Fibroblast of pulmonary artery (primary cell): ENCODE measurements around the gene SIGLEC11.
A peak's percentile ranks its signal among the peaks of the same experiment; 100 is the strongest.

Experiments
- DNase-seq: peaks from one replicate; pipeline ENCODE4 v3.0.0-alpha.2; 2010; ENCODE audit warnings: low read depth
- H3K4me3 ChIP-seq: replicated peaks from 2 replicates; pipeline ENCODE4 v1.5.1; 2011; ENCODE audit warnings: low read depth, mild to moderate bottlenecking, control low read depth, low read length, moderate library complexity
- TF ChIP-seq, protein P1 (sequence below): IDR thresholded peaks from 2 replicates; pipeline ENCODE4 v1.5.1; 2011; ENCODE audit warnings: mild to moderate bottlenecking, control low read depth, low read length, inconsistent platforms; ENCODE audit errors: missing control alignments

The SIGLEC11 gene

DNA sequence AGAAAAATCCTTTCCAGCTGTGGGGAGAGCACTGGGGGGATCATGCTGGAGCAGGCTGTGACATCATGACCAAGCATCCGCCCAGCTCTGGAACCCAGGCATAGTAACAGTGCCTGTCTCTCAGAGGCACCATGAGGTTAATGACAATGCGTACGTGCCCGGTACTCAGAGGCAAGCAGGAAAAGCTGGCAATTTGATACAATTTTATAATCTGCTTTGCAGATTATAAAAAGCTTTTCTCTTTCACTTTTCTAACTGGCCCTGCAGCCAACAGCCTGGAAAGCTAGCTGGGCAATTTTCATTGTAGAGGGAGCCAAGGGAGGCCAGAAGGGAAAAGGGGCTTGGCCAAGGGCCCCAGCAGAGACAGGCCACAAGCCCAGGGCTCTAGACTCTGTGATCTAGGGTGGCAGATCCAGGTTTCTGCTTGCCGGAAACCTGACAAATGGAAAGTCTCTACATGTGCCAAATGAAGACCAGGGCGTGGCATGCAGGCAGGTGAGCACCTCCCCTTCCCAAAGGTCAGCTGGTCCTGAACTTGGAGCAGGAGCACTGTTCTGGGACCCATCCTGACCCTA lies 41.5 kb upstream of the SIGLEC11 start:
- TF ChIP-seq, protein P1, sequence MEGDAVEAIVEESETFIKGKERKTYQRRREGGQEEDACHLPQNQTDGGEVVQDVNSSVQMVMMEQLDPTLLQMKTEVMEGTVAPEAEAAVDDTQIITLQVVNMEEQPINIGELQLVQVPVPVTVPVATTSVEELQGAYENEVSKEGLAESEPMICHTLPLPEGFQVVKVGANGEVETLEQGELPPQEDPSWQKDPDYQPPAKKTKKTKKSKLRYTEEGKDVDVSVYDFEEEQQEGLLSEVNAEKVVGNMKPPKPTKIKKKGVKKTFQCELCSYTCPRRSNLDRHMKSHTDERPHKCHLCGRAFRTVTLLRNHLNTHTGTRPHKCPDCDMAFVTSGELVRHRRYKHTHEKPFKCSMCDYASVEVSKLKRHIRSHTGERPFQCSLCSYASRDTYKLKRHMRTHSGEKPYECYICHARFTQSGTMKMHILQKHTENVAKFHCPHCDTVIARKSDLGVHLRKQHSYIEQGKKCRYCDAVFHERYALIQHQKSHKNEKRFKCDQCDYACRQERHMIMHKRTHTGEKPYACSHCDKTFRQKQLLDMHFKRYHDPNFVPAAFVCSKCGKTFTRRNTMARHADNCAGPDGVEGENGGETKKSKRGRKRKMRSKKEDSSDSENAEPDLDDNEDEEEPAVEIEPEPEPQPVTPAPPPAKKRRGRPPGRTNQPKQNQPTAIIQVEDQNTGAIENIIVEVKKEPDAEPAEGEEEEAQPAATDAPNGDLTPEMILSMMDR, result no peak

DNA sequence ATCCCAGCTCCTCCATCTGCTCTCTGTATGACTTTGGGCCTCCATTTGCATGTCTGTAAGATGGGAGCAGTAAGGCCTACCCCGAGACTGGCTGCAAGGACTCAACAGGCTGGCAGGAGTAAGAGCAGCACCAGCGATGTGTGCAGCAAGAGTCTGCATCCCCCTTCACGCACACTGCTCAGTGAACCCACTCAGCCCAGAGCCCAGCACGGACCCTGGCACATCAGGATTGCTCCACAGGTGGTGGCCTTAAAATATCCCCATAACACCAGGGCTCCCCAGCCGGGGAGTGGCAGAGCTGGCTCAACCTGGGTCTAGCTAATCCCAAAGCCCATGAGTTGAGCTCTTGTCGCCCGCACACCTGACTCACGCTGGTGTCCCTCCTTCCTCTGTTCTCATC lies 40.8 kb upstream of the SIGLEC11 start:
- TF ChIP-seq, protein P1, result no peak
- DNase-seq, result no peak

More for the DNA sequence above, 41.5 kb upstream of the SIGLEC11 start:
- no peak for DNase-seq
- H3K4me3 ChIP-seq, result no peak overlapping the region

DNA sequence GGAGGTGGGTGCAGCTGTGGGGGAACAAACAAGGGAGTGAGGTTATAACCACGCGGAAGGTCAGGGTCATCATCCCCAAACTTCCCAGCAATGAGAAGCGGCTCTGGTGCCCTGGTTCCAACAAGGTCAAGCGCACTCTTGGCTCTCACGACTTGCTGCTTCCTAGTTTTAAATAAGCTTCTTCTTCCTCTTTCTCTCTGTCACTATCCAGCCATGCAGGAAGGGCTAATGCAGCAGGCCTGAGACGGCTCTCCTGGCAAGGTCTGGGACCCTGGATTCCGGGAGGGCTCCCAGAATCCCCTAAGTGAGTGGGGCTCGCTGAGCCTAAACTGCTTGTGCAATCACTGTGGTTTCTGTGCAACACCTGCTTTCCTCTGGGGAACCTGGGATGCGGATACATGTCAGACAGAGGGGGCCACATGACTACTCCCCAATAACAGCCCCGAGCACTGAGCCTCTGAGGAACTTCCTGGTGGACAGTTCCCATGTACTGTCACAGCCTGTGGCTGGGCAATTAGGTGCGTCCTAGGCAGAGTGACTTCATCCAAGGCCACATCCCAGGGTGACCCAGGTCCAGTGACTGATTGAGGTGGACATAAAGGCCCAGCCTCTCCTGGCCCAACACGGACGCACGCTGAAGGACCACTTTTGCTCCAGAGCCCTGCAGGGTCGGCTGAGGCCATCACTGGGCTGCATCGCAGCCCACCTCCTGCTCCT lies 40.0 kb upstream of the SIGLEC11 start:
- TF ChIP-seq, protein P1, result no peak
- no peak for DNase-seq
- no peak overlapping the region for H3K4me3 ChIP-seq

More for the DNA sequence above, 40.8 kb upstream of the SIGLEC11 start:
- no peak overlapping the region for H3K4me3 ChIP-seq

DNA sequence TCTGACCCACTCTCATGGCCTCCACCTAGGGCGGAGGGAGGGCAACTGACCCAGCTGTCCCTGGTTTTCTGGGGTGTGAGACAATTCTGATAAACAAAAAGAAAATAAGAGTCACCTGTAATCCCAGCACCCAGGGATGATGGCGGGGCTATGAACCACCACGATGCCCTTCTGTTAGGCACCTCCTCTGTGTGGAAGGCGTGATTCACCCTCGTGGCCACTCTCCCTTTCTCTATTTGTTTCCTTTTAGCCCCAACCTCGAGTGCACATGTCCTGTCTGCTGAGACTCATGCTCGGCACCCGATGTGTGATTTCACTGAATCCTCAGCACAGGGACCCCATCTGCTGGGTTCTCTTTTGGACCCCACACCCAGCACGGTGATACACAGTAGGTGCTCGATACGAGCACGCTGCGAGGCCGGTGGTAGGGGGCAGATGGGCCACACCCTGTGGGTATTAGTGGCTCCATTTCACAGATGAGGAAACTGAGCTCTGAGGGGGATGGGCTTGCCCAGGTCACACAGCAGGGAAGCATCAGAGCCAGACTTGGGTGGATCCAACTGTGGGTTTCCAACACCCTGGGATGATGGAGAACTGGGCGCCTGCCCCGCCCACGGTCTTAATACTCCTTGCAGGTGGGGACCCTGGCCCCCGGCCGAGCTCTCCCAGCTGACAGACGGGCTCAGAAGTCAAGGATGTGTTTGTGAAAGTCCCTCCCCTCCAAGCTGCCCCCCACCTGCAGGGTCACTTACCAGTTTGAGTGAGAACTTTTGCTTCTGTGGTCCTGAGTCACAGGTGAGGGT lies 39.3 kb upstream of the SIGLEC11 start:
- H3K4me3 ChIP-seq, result no peak overlapping the region
- TF ChIP-seq, protein P1, result no peak
- DNase-seq, result no peak

DNA sequence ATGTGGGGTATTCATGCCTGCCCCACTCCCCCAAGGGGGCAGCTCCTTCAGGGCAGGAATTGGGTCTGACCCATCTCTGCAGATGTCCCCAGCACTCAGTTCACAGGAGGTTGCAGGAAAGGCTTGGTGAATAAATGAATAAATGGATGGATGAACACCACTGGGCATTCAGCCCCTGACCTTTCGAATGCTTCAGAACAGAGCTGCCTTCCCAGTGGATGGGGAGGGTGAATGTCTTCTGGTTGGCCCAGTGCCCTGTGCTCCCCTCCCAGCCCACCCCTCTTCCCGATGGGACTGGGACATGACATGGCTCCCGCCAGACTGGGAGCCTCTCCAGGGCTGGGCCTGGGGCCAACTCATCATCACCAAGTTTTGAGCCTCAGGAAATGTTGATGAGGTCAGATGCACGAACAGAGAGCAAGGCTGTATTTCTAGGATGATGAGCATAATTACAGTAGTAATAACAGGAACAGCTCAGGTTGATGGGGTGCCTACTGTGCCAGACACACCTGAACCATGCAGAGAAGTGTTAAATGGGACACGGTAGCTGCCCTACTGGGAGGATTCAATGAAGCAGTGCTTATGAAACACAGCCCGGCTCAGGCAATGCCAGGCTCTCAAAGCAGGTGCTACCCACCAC lies 38.5 kb upstream of the SIGLEC11 start:
- TF ChIP-seq, protein P1, result no peak
- no peak overlapping the region for H3K4me3 ChIP-seq
- peak; percentile 18 for DNase-seq

DNA sequence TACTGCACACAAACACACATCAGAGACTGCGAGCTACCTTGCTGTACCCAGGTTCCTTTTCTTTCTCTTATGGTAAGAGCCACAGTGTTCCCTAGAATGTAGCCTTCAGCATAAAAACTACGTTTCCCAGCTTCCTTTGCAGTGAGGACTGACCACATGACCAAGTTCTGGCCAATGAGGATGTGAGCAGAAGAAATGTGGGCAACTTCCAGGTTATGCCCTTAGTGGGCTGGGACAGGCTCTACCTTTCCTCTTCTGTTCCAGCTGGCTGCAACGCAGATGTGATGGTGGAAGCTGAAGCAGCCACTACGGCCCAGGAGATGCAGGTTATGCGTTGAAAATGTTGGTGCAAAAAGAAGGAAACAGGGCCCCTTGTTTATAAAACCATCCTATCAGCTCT lies 36.7 kb upstream of the SIGLEC11 start:
- DNase-seq, result peak; percentile 23
- TF ChIP-seq, protein P1, result no peak
- H3K4me3 ChIP-seq, result no peak overlapping the region
